CD4-positive, alpha-beta T cell treated with Interleukin-15 for 1 hour (primary cell): ENCODE data around the gene CHRNB1.

ENCODE experiments used
- DNase-seq: peaks from one replicate; pipeline ENCODE4 v3.0.0-alpha.2; 2020

Gene CHRNB1

DNA sequence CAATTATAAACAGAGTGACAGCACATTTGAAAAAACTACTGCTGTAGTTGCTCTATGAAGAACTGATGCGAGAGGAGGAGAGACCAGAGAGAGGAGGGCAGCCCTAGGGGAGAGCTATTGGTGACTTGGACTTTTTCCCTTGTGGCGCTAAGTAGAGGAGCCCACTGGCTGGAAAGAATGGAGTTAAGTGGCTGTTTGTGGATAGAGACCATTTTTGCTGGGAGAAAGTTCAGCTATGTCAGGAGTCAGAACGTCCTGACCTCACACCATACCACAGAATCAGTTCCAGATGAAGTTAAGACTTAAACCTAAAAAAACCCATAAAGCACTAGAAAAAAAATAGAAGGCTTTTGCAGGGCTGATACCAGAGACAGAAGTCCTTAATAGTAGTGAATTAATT is 41.3 kb downstream of the CHRNB1 start:
- no peak for DNase-seq

DNA sequence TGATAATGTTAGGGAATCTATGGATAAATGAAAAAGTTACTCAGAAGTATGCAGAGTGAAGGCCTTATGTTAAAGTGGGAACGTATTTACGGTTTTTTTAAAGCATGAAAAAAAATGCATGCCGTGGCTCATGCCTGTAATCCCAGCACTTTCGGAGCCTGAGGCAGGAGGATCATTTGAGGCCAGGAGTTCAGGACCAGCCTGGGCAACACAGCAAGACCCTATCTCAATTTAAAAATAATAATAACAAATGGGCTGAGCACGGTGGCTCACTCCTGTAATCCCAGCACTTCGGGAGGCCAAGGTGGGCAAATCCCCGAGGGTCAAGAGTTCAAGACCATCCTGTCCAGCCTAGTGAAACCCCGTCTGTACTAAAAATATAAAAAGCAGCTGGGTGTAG is 45.3 kb downstream of the CHRNB1 start:
- DNase-seq, result no peak

DNA sequence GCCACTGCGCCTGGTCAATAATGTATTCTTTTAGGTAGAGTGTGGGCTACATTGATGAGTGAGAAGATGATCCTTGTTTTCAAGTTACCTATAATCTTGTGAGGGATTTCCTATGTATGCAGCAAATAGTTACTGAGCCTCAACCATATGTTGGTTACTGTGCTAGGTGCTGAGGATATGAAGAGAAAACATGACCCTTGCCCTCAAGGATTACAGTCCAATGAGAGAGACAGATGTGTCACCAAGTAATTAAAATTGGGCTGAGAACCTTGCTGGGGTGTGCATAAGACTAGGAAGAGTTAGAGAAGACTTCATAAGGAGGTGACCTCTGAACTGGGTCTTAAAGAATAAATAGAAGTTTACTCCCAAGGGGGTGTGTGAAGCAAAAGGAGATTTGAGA is 46.7 kb downstream of the CHRNB1 start:
- no peak for DNase-seq

DNA sequence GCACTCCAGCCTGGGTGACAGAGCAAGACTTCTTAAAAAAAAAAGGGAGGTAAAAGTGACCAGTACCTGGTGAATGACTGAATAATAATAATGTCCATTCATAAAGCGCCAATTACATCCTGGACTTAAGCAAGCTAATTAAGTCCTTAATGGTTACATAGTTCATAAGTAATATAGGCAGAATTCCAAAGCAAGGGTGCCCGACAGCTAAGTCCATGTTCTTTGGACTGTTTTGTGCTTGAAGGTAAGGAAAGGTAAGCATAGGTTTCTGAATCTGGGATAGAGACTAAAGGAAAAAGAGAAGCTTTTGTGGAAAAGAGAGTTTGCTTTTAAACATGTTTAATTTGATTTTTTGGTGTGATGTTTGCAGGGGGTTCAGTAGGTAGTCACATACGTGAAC is 49.1 kb downstream of the CHRNB1 start:
- no peak for DNase-seq

DNA sequence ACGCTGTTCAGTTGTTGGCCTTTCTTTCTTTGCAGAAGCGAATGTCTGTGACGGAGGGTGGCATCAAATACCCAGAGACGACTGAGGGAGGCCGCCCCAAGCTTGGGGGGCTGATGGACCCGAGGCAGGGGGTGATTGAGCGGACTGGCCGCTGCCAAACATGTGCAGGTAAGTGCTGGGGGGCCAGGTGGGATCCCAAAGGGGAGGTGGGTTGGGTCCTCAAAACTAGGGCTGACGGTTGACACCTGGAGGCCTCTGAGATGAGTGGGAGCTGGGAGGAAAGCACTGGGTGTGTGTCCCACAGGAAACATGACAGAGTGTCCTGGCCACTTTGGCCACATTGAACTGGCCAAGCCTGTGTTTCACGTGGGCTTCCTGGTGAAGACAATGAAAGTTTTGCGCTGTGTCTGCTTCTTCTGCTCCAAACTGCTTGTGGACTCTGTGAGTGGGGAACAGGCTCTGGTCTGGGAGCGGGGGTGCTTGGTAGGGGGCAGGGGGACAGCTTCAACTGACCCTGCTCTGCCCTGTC is 51.1 kb downstream of the CHRNB1 start:
- DNase-seq, result no peak

DNA sequence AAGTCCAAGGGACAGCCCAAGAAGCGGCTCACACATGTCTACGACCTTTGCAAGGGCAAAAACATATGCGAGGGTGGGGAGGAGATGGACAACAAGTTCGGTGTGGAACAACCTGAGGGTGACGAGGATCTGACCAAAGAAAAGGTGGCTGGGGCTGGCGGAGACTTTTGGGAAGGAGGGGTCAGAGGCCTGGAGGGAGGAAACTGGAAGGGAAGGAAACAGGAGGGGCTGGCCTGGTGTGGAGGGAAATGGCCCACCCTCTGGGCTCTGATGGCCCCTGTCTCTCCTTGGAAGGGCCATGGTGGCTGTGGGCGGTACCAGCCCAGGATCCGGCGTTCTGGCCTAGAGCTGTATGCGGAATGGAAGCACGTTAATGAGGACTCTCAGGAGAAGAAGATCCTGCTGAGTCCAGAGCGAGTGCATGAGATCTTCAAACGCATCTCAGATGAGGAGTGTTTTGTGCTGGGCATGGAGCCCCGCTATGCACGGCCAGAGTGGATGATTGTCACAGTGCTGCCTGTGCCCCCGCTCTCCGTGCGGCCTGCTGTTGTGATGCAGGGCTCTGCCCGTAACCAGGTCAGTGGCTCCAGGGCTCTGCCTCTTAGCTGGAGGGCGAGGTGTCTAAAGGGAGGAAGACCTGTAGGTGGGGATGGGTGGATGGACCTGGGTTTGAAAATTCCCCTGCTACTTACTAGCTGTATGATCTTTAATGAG is 51.8 kb downstream of the CHRNB1 start:
- DNase-seq, result no peak

DNA sequence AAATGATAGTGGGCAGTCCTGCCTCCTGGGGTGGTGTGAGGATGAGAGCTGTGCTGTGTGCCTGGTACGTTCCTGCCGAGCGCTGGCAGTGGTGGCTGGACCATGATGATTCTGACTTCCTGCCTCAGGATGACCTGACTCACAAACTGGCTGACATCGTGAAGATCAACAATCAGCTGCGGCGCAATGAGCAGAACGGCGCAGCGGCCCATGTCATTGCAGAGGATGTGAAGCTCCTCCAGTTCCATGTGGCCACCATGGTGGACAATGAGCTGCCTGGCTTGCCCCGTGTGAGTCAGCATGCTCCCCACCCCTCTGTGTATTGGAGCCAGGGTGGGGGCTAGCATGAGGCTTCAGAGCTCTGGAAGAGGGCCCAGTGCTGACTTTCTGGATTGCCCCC is 52.4 kb downstream of the CHRNB1 start:
- DNase-seq, result no peak

DNA sequence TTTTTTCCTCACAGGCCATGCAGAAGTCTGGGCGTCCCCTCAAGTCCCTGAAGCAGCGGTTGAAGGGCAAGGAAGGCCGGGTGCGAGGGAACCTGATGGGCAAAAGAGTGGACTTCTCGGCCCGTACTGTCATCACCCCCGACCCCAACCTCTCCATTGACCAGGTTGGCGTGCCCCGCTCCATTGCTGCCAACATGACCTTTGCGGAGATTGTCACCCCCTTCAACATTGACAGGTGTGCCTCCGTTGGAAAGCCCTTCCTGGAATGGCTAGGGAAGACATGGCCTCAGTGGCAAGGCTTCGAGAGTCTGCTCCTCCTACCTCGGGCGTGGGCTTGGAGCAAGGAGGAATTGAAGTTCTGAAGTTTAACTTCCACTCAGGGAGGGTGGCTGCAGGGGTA is 52.8 kb downstream of the CHRNB1 start:
- DNase-seq, result no peak

DNA sequence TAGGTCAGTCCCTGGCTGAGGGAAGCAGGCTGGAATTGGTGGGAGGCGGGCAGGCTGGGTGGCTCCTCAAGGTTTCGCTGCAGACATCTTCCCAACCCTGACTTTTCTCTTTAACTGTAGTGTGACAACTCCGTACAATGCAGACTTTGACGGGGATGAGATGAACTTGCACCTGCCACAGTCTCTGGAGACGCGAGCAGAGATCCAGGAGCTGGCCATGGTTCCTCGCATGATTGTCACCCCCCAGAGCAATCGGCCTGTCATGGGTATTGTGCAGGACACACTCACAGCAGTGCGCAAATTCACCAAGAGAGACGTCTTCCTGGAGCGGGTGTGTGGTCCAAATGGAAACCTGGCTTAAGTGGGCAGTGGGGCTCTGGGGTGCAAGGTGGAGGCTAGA is 54.3 kb downstream of the CHRNB1 start:
- no peak for DNase-seq

DNA sequence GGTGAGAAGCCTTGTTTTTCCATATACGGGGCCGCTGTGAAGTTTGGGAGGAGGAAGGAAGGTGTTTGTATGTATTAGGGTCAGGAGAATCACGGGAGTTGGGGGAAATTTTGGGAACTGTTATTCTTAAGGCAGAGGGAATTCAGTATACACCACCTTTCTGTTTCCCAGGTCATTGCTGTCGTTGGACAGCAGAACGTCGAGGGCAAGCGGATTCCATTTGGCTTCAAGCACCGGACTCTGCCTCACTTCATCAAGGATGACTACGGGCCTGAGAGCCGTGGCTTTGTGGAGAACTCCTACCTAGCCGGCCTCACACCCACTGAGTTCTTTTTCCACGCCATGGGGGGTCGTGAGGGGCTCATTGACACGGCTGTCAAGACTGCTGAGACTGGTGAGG is 56.9 kb downstream of the CHRNB1 start:
- no peak for DNase-seq

DNA sequence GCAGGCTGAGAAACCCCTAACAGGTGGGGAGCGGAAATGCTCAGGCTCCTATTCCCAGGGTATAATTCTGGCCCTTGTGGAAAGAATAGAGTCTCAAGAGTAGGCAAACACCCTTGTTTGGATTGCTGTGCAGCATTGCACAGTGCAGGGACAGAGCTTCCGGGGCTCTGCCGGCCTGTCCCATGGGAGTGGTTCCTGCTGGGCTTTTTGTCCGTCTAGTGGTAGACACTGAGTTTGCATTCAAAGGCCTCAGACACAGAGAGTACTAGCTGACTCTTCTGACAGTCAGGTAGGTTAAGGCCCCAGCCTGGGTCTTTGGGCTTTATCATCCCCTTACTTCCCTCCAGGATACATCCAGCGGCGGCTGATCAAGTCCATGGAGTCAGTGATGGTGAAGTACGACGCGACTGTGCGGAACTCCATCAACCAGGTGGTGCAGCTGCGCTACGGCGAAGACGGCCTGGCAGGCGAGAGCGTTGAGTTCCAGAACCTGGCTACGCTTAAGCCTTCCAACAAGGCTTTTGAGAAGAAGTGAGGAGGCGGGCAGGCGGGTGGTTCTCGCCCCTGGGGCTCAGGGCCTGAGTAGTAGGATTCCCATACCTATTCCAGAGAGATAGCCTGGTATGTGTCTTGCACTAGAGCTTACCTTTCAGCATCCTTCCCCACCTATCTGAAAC is 57.4 kb downstream of the CHRNB1 start:
- DNase-seq, result no peak

DNA sequence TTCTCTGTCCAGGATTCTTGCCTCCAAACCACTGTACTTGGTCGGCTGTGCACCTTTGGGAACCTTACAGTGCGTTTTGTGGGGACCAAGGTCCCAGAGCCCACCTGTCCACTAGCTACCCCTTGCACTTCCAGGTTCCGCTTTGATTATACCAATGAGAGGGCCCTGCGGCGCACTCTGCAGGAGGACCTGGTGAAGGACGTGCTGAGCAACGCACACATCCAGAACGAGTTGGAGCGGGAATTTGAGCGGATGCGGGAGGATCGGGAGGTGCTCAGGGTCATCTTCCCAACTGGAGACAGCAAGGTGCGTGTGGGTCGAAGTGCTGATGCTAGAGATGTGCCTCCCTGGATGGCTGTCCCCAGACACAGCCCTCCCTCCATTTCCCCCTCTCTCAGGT is 58.1 kb downstream of the CHRNB1 start:
- no peak for DNase-seq

DNA sequence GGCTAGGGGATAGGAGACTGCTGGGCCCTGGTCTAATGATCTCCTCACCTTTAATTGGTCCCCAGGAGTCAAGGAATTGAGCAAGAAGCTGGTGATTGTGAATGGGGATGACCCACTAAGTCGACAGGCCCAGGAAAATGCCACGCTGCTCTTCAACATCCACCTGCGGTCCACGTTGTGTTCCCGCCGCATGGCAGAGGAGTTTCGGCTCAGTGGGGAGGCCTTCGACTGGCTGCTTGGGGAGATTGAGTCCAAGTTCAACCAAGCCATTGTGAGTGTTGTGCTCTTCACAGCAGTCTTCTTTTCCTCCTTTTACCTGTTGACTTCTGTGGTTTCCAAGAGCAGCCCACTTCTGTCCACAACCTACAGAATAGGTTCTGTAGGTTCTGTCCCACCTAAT is 58.7 kb downstream of the CHRNB1 start:
- no peak for DNase-seq
